Measurements from ENCODE around the gene MTCH1. TPM values are rescaled to one million over a fixed set of nuclear protein-coding genes. Genes with fewer than 3 reads are reported as not detected.
A peak's percentile ranks its signal among the peaks of the same experiment; 100 is the strongest.
"Not testable (repeated sequence)": the region's sequence is repeated elsewhere in the genome, so short reads cannot be mapped to it uniquely, and the experiment has no call there.

Gene MTCH1
- total RNA-seq, 1 experiment from 2014 or later = 241 TPM

GRCh38 chr6:36949636-36950035 is 36.4 kb downstream of the MTCH1 start:
- BruUV-seq (replicated peaks) = TSS peak; percentile 51
- no peaks in the 10 kb centered on the region for H3K79me2 ChIP-seq (ENCODE audit: low read depth)
- H2AFZ ChIP-seq = no peak overlapping the region; the same call in 1 of the 2 replicates
- peak overlapping the region; percentile 79 for H3K27ac ChIP-seq
- TF ChIP-seq EZH2 (IDR thresholded peaks at IDR 0.05; ENCODE audit: low read depth) (no peak), CTCF (conservative IDR thresholded peaks at IDR 0.05) (no peak)
- H3K9me3 ChIP-seq (ENCODE audit: insufficient read depth, low read depth) = no peaks in the 10 kb centered on the region
- POLR2A ChIA-PET (ENCODE audit: unreplicated experiment) = interaction anchor here (1.2 kb wide), 1 partner anchor 11 kb away, joined by 3 read pairs; no protein-coding TSS in a partner anchor
- no peaks in the 10 kb centered on the region for H3K27me3 ChIP-seq (ENCODE audit: insufficient read depth, low read depth)
- peak overlapping the region; percentile 58 for H3K4me2 ChIP-seq
- peaks cover 35% of the 10 kb centered on the region for H3K4me1 ChIP-seq (replicated peaks; ENCODE audit: insufficient read depth)
- H3K4me3 ChIP-seq = no peak overlapping the region
- CTCF ChIA-PET = interaction anchor here (0.6 kb wide), 3 partner anchors 36 to 261 kb away, joined by 4 to 13 read pairs (median 4); no protein-coding TSS in a partner anchor
- peak in 1 of 2 experiments; percentile 68 for DNase-seq
- no peaks in the 10 kb centered on the region for H3K36me3 ChIP-seq (ENCODE audit: low read depth)
- H4K20me1 ChIP-seq (ENCODE audit: insufficient read depth) = no peaks in the 10 kb centered on the region
- intact Hi-C loops (cut with micrococcal nuclease; ENCODE audit: unreplicated experiment) = loop anchor here (2.0 kb wide), 1 partner anchor 35 kb away; no protein-coding TSS in a partner anchor
- H3K9me2 ChIP-seq (ENCODE audit: insufficient read depth) = no peaks in the 10 kb centered on the region
- H3F3A ChIP-seq (ENCODE audit: insufficient read depth, low read depth) = peaks cover 23% of the 10 kb centered on the region; the same call in 1 of the 2 replicates

GRCh38 chr6:36949076-36949475 is 36.9 kb downstream of the MTCH1 start:
- H3F3A ChIP-seq (ENCODE audit: insufficient read depth, low read depth) = peaks cover 23% of the 10 kb centered on the region; the same call in 1 of the 2 replicates
- H3K9me3 ChIP-seq (ENCODE audit: insufficient read depth, low read depth); BruUV-seq (replicated peaks); H3K9me2 ChIP-seq (ENCODE audit: insufficient read depth); H3K36me3 ChIP-seq (ENCODE audit: low read depth); H3K79me2 ChIP-seq (ENCODE audit: low read depth); H4K20me1 ChIP-seq (ENCODE audit: insufficient read depth); H2AFZ ChIP-seq; H3K27me3 ChIP-seq (ENCODE audit: insufficient read depth, low read depth); H3K4me3 ChIP-seq: not testable (repeated sequence)
- peak overlapping the region; percentile 79 for H3K27ac ChIP-seq
- ChIA-PET POLR2A (ENCODE audit: unreplicated experiment) (interaction anchor here (1.2 kb wide), 1 partner anchor 11 kb away, joined by 3 read pairs; no protein-coding TSS in a partner anchor), CTCF (interaction anchor here (0.6 kb wide), 1 partner anchor 35 kb away, joined by 13 read pairs; no protein-coding TSS in a partner anchor)
- peaks cover 35% of the 10 kb centered on the region for H3K4me1 ChIP-seq (replicated peaks; ENCODE audit: insufficient read depth)
- intact Hi-C loops (cut with micrococcal nuclease; ENCODE audit: unreplicated experiment) = loop anchor here (2.0 kb wide), 1 partner anchor 36 kb away; no protein-coding TSS in a partner anchor
- peak overlapping the region; percentile 58 for H3K4me2 ChIP-seq
- peak in 1 of 2 experiments; percentile 35 for DNase-seq

GRCh38 chr6:36947570-36948351 is 38.2 kb downstream of the MTCH1 start:
- intact Hi-C loops (cut with micrococcal nuclease; ENCODE audit: unreplicated experiment) = loop anchor here (2.0 kb wide), 1 partner anchor 37 kb away; no protein-coding TSS in a partner anchor
- CTCF ChIA-PET = interaction anchor here (0.6 kb wide), 2 partner anchors 47 to 377 kb away, joined by 6 to 9 read pairs; no protein-coding TSS in a partner anchor
- no peak for DNase-seq
- no peaks in the 10 kb centered on the region for H3K79me2 ChIP-seq (ENCODE audit: low read depth)
- H3K4me1 ChIP-seq (replicated peaks; ENCODE audit: insufficient read depth) = peaks cover 35% of the 10 kb centered on the region
- H3K9me3 ChIP-seq (ENCODE audit: insufficient read depth, low read depth) = no peaks in the 10 kb centered on the region
- H3K9me2 ChIP-seq (ENCODE audit: insufficient read depth) = no peaks in the 10 kb centered on the region
- TF ChIP-seq EZH2 (IDR thresholded peaks at IDR 0.05; ENCODE audit: low read depth) = no peak
- no peak for TF ChIP-seq CTCF (conservative IDR thresholded peaks at IDR 0.05)
- POLR2A ChIA-PET (ENCODE audit: unreplicated experiment) = no interaction called here
- no peaks in the 10 kb centered on the region for H3K27me3 ChIP-seq (ENCODE audit: insufficient read depth, low read depth)
- H3K36me3 ChIP-seq (ENCODE audit: low read depth) = no peaks in the 10 kb centered on the region
- H2AFZ ChIP-seq = no peak overlapping the region
- H3K4me3 ChIP-seq = no peak overlapping the region
- H3K4me2 ChIP-seq = peak overlapping the region; percentile 10; the same call in 1 of the 2 replicates
- H4K20me1 ChIP-seq (ENCODE audit: insufficient read depth) = no peaks in the 10 kb centered on the region
- BruUV-seq (replicated peaks) = no TSS peak
- no peak overlapping the region for H3K27ac ChIP-seq
- peaks cover 23% of the 10 kb centered on the region; the same call in 1 of the 2 replicates for H3F3A ChIP-seq (ENCODE audit: insufficient read depth, low read depth)
